Vagina (tissue), 2 donors: Measurements from ENCODE around the gene ABCB10. TPM values are rescaled to one million over a fixed set of nuclear protein-coding genes. Genes with fewer than 3 reads are reported as not detected.
A peak's percentile ranks its signal among the peaks of the same experiment; 100 is the strongest.

Experiments used
- DNase-seq, 2 donors: peaks; one replicate each; pipeline ENCODE4 v3.0.0-alpha.2; 2017; ENCODE audit errors: extremely low spot score in 2 of 2
- H3K27ac ChIP-seq: fragments of 200-600 bp; sonication (generic); one replicate; pipeline ENCODE4 v1.5.1; 2019
- H3K27me3 ChIP-seq: fragments of 200-600 bp; sonication (generic); one replicate; pipeline ENCODE4 v1.5.1; 2019
- H3K36me3 ChIP-seq, 2 donors: fragments of 200-600 bp; sonication (generic); one replicate each; pipeline ENCODE4 v1.5.1; 2017 to 2019
- H3K4me1 ChIP-seq: fragments of 200-600 bp; sonication (generic); one replicate; pipeline ENCODE4 v1.5.1; 2019
- H3K4me3 ChIP-seq, 2 donors: fragments of 200-600 bp; sonication (generic); 1 replicate in 1 of 2; 2 replicates in 1 of 2; pipeline ENCODE4 v1.5.1; 2016 to 2019
- H3K9me3 ChIP-seq: fragments of 200-600 bp; sonication (generic); one replicate; pipeline ENCODE4 v1.5.1; 2019
- CTCF ChIP-seq, 3 experiments: fragments of 450-650 bp in 2 of 3; fragments of 200-600 bp in 1 of 3; sonication (generic) in 1 of 3; IDR thresholded peaks; one replicate each; pipeline ENCODE4 v1.5.1; 2017 to 2019; ENCODE audit warnings: antibody characterized with exemption in 3 of 3, mild to moderate bottlenecking in 2 of 3, moderate library complexity in 2 of 3
- POLR2A ChIP-seq, 2 donors: fragments of 450-650 bp; IDR thresholded peaks; one replicate each; pipeline ENCODE4 v1.6.1; 2017; ENCODE audit warnings: antibody characterized with exemption in 2 of 2, mild to moderate bottlenecking in 2 of 2, moderate library complexity in 2 of 2
- POLR2AphosphoS5 ChIP-seq, 2 donors: sonication (generic); formaldehyde crosslinking; IDR thresholded peaks; one replicate each; pipeline ENCODE4 v1.9.0; 2017; ENCODE audit warnings: antibody characterized with exemption in 2 of 2, mild to moderate bottlenecking in 2 of 2, low read depth in 1 of 2; ENCODE audit not compliant: insufficient read depth in 1 of 2
- intact Hi-C: fragments of 100-400 bp; cut with DNase I; formaldehyde crosslinking; loops from one replicate; pipeline ENCODE4 v1.15.1; 2023
- total RNA-seq: library from RNA; depleted of rRNA; stranded (reverse); fragments of >200 nt; gene quantifications from one replicate; pipeline ENCODE4 v1.2.3, GENCODE V29; 2016

Gene ABCB10
- total RNA-seq: 12.5 TPM

GRCh38 chr1:229558460-229559335 lies at the start of gene ABCB10:
Gene ABCB10, minus strand, starts transcription at chr1:229558707. Its CDS starts 55 bp downstream, at chr1:229558652.
- Histone ChIP-seq H3K36me3 (no peaks in the 10 kb centered on the region), H3K4me3 (peak within 1 kb of the TSS; percentile 81 to 97), H3K27ac (peak within 1 kb of the TSS; percentile 91), H3K9me3 (no peaks in the 10 kb centered on the region), H3K4me1 (peaks cover 39% of the 10 kb centered on the region), H3K27me3 (no peaks in the 10 kb centered on the region)
- intact Hi-C loops: loop anchor here (2.0 kb wide), 1 partner anchor 68 kb away; the partner anchor contains the start of genes TAF5L and URB2
- DNase-seq: peak in 1 of 2 donors; percentile 93
- TF ChIP-seq POLR2AphosphoS5 (IDR thresholded peaks at IDR 0.05; ENCODE audit: insufficient read depth in 1 of 2, low read depth in 1 of 2) (peak; percentile 88 to 91), POLR2A (IDR thresholded peaks at IDR 0.05) (peak in 1 of 2 donors; percentile 7), CTCF (IDR thresholded peaks at IDR 0.05) (peak in 2 of 3 experiments; percentile 55 to 59)

- H3K4me3 ChIP-seq: no peak overlapping the region
- no peak for TF ChIP-seq POLR2AphosphoS5 (IDR thresholded peaks at IDR 0.05; ENCODE audit: insufficient read depth in 1 of 2, low read depth in 1 of 2)
- no peak for TF ChIP-seq CTCF (IDR thresholded peaks at IDR 0.05)
- TF ChIP-seq POLR2A (IDR thresholded peaks at IDR 0.05): no peak
- H3K27ac ChIP-seq: no peak overlapping the region
- intact Hi-C loops: no loop called here
- H3K36me3 ChIP-seq: peaks cover 0 to 64% of the 10 kb centered on the region in 2 donors
- no peaks in the 10 kb centered on the region for H3K9me3 ChIP-seq
- H3K27me3 ChIP-seq: no peaks in the 10 kb centered on the region
- no peaks in the 10 kb centered on the region for H3K4me1 ChIP-seq
- DNase-seq: no peak
Observed at GRCh38 chr1:229607370-229607769, 48.9 kb upstream of the ABCB10 start.

GRCh38 chr1:229603371-229604005 lies 45.0 kb upstream of the ABCB10 start:
- Histone ChIP-seq H3K4me3 (no peak overlapping the region), H3K36me3 (peaks cover 0 to 37% of the 10 kb centered on the region in 2 donors), H3K9me3 (no peaks in the 10 kb centered on the region), H3K27me3 (no peaks in the 10 kb centered on the region), H3K27ac (no peak overlapping the region), H3K4me1 (peaks cover 10% of the 10 kb centered on the region)
- no peak for DNase-seq
- intact Hi-C loops: no loop called here
- TF ChIP-seq CTCF (IDR thresholded peaks at IDR 0.05): no peak
- TF ChIP-seq POLR2A (IDR thresholded peaks at IDR 0.05): no peak
- no peak for TF ChIP-seq POLR2AphosphoS5 (IDR thresholded peaks at IDR 0.05; ENCODE audit: insufficient read depth in 1 of 2, low read depth in 1 of 2)

- Histone ChIP-seq H3K27ac (no peak overlapping the region), H3K4me3 (no peak overlapping the region), H3K9me3 (no peaks in the 10 kb centered on the region), H3K4me1 (peaks cover 23% of the 10 kb centered on the region), H3K27me3 (no peaks in the 10 kb centered on the region), H3K36me3 (peaks cover 0 to 25% of the 10 kb centered on the region in 2 donors)
- TF ChIP-seq POLR2A (IDR thresholded peaks at IDR 0.05) (no peak), CTCF (IDR thresholded peaks at IDR 0.05) (no peak), POLR2AphosphoS5 (IDR thresholded peaks at IDR 0.05; ENCODE audit: insufficient read depth in 1 of 2, low read depth in 1 of 2) (no peak)
- intact Hi-C loops: no loop called here
- no peak for DNase-seq
Observed at GRCh38 chr1:229600229-229600628, 41.7 kb upstream of the ABCB10 start.
